ENCODE data around the gene PISD.

Gene PISD

DNA sequence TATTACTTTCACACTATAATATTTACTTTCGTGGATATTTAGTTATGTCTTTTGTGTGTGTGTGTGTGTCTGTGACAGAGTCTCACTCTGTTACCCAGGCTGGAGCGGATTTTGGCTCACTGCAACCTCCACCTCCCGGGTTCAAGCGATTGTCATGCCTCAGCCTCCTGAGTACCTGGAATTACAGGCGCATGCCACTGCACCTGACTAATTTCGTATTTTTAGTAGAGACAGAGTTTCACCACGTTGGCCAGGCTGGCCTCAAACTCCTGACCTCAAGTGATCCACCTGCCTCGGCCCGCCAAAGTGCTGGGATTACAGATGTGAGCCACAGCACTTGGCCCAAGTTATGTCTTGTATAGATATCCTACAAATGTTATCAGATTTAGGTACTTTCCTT lies 9.9 kb downstream of the PISD start:
- no peak for FAIRE-seq

DNA sequence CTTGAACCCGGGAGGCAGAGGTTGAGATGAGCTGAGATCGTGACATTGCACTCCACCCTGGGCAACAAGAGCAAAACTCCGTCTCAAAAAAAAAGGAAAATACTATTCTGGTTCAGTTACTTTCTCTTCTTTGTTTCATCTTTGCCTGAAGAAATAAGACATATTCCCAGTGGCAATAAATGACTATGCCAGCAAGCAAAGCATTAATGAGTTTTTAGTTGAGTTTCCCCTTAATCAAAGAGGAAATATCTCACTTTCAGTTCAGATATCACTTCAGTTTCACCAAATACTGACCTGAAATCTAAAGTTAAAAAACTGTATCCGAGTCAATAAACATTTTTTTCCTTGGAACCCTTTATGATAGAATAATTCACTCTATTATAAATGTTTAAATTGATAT lies 10.4 kb downstream of the PISD start:
- no peak for FAIRE-seq

DNA sequence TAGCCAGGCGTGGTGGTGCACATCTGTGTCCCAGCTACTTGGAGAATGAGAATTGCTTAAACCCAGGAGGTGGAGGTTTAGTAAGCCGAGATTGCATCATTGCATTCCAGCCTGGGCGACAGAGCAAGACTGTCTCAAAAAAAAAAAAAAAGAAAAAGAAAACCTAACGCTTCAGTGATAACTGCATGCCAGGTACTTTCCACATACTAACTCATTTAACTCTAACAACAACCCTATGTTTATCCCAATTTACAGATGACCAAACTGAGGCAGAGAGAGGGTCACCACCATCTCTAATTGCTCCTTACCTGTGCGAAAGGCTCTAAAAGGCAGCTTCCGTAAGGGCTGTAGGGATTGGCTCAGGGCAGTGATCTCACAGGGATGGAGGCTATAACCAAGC lies 11.6 kb downstream of the PISD start:
- FAIRE-seq: no peak

DNA sequence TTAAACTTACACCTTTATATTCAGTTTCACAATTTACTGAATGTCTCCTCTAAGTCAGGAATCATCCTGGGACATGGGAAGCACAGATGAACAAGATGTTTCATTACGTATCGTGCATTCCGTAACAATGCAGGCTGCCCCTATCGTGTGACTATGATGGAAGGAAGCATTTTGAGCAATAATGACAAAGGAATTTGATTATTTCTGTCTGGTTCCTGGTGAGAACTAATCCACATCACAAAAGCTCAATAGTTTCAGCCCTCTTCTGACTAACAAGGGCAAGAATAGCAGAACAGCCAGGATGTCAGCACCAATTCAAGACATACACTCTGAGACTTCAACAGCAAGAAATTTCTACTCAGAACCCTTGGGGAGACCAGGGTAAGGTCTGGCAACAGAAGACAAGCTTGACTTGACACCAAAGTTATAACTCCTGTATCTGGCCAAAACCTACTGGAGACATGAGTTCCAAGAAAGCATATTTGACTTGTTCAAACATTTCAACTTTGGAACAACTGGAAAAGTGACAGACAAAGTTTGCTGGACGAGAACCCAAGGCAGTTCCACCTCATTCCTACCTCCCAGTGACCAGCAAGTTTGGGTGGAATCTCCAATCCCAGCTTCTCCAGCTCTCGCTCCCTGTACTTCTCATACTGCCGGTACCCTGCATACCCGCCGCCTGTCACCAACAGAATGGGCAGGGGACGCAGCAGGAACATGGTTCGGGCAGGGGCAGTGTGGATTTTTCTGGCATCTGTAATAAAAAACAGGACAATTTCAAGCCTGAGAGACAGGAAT lies 14.3 kb downstream of the PISD start:
- FAIRE-seq: no peak

DNA sequence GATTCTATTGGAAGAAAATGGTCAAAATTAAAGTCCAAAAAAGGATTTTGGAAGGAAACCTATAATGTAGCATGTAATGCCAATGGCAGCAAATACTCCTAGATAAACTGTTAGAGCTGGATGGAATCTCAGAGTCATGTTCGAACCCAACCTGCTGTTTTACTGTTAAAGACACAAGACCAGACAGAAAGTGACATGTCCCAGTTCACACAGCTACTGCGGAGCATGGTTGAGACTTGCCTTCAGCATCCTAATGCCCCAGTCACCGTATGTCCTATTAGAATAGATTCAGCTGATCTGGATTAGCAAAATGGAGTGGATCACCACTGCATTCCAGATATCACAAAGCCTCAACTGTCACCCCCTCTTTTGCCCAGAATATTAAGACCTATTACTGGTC lies 14.9 kb downstream of the PISD start:
- no peak for FAIRE-seq

DNA sequence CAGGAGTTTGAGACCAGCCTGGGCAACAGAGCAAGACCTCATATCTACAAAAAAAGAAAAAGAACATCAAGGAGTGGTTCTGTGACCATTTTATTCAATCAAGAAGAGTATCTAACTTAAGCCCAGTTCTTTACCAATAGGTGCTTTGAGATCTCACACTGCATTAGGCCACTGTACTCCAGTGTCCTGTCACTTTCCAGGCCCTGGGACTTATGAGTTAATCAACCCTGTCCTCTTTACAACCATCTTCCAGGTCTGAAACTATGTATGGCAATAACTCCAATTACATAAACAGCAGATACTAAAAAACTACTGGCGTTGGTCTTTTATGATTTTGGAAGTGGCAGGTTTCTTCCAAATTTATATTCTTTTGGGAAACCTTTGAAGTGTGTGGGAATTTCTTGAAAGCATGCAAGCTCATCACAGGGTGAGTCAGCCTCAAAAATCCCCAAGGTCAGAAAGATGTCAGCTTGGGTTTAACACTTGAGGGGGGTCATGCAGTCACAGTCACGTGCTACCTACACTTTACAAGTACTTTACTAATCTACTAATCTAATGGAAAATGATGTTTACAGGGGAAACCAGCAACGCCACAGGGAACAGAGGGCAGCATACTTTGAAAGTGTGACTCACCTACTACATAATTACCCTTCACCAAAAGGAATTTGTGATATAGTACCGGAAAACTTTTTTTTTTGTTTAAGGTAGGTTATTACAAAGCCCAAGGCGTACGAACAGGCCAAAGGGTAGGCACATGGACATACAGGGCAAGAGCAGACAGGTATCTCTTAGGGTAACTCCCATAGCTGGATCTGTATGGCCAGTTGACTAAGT lies 15.6 kb downstream of the PISD start:
- FAIRE-seq: no peak

DNA sequence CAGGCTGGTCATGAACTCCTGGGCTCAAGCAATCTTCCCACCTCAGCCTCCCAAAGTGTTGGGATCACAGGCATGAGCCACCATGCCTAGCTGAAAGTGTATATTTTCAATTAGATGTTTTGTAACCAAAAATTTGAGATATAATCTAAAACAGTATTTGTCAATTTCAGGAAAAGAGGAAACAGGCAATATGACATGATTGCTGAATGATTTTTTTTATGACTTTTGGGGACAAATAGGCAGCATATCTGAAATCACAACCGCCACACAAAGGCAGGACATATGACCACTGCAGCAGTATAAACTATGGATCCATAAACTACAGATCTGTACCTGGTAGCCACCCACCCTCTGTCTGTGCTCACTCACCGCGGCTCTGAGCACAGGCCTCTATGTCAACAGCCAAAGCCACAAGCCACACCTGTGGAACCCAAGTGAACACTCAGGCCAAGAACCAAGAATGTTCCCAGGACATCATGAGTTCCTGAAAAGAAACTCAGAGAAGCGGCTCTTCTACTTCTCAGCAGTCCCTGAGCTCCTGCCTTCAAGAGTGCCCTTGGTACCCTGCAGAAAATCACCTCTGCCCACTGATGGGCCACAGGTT lies 22.5 kb downstream of the PISD start:
- no peak for FAIRE-seq

DNA sequence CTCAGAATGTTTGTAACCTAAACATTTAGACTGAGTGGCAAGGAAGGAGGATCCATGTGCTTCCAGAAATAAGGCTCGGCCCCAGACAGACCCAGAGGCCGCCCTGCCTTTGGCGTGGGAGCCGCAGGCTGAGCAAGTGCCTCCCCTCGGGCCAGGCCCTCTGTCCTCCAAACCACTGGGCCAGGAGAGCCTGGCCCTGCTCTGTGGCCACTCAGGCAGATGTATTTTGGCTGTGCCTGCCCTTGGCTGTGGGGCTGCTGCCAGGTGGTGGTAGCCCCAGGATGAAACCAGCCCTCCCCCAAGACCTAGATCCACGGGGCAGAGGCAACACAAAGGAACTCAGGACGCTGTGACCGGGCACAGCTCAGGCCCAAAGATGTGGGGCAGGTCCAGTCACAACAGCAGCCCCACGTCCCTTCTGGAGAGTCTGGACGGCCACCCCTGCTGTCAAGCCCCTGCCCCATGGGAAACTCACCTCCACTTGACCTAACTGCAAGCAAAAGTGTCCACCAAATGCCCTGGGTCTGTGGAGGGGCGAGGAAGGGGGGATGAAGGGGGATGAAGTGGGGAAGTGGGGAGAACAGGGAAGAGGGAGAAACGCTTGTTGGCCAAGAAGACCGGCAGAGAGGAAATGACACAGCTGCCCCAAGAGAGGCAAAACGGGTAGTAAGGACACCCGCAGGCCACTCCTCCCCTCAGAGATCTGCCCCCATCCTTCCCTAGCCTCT lies 24.0 kb downstream of the PISD start:
- no peak for FAIRE-seq

DNA sequence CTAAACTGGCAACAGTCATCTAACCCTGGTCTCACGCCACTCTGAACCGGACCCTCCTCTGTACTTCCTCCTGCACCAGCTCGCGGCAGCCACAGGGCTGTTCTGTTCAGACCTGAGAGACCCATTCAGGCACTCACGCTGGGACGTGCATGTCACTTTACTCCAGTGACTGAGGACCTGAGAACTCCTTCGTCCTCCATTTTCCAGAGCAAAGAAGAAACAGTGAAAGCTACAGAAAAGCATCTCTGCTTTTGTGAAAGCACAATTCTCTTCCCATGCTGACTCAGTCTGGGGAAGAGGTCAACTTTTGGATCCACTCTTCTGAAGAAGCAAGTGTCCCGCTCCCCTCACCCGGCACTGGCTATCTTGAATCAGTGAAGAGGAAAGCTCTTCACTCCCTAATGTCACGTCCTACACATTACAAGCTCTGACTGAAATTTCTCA lies 24.5 kb downstream of the PISD start:
- no peak for FAIRE-seq

DNA sequence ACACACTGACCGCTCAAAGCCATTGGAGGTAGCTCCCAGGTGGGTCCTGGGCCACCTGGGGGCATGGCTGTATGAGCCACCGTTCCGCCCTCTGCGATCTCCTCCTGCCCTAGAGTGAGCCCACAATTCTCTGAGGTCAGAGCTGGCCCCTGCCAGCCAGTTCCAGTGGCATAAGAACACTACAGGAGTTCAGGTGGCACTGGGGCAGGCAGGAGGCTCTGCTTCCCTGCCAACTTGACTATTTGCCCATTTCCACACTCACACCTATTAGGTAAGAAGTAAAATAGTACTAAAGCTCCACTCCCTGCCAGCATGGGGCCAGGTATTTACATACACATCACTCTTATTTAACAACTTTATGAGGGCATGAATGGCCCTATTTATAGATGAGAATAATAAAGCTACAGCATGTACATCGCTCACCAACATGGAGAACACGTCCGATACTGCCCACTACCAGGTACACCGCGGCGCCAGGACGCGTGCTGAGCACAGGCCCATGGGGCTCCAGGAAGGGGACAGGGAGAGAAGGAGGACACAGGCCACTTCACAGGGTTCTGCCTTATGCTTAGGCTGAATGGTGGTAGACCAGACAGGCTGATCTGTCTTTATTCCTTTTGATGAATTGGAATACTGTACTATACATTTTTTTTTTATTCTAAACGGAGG lies 26.2 kb downstream of the PISD start:
- no peak for FAIRE-seq

DNA sequence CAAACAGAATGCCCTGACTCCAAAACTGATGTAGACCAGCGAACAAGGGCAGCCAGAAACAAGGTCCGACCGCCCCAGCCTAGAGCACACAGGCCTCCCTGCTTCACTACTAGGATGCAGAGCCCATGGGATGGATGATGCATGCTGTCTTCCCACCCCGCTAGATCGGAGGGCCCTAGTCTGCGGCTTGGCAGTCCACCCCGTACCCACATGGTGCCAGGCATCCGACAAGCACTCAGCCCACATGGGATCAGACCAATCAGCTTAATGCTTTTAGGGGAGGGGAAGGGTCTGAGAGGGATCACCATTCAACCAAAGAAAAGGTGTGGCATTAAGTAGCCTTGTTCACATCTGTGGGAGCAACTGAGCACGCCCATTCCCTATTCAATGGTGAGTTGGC lies 30.6 kb downstream of the PISD start:
- no peak for FAIRE-seq

DNA sequence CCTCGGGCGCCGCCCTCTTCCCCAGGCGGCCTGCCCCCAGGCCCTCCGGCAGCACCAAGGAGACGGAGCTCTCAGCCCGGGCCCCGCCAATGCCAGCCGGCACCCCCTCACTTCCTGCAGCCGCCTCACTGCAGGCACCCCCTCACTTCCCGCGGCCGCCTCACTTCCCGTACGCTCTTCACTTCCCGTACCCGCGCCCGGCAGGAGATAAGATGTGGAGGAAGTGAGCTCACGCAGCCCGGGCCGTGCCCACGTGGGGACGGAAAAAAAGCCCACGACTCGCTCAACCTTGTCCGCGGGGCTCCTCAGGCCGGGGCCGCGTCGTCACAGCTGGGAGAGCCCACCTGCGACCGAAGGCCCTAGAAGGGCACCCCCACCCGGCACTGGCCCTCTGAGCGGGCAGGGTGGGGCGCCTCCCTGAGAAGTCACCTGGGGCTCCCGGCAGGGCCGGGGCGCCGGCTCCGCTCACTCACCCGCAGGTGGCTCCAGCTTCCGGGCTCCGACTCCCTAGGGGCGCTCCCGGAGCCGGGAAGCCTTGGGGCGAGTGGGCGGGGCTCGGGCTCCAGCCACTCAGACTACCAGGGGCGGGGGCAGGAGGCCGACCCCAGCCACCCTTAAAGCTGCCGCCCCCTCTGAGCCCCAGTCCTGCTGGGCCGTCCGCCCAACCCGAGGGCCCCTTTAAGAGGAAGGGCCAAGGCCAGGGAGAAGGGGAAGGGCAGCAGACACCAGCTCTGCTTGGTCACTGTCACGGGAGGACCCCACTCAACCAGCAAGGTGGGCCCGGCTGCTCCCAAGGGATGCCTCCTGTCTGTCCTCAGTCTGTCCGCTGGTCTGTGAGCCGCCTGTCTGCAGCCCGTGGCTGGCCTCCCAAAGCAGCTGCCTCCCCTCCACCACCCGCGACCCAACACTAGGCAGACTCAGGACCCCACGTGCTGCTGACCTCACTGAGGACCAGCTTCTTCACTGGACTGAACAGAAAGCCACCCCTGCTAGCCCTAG lies 31.4 kb downstream of the PISD start:
- FAIRE-seq: no peak

DNA sequence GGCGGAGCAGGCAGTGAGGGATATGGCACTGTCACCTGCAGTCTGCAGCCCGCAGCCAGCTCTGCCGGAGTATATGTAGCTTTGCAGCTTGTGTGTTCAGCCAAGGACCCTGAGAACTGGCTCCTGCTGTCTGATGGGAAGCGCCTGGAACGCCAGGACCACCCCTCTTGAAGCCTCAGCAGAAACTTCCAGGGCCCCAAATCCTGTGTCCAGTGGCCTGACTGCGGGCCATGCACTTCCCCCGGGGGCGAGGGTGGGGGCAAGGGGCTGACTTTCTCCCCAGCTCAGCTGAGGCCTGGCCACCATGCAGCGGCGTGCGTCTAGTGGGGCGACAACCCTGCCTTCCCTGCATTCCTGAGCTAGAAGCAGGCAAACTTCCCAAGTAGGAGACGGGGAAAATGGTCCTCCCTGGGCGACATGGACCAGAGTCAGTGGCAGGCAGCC lies 32.3 kb downstream of the PISD start:
- no peak for FAIRE-seq

DNA sequence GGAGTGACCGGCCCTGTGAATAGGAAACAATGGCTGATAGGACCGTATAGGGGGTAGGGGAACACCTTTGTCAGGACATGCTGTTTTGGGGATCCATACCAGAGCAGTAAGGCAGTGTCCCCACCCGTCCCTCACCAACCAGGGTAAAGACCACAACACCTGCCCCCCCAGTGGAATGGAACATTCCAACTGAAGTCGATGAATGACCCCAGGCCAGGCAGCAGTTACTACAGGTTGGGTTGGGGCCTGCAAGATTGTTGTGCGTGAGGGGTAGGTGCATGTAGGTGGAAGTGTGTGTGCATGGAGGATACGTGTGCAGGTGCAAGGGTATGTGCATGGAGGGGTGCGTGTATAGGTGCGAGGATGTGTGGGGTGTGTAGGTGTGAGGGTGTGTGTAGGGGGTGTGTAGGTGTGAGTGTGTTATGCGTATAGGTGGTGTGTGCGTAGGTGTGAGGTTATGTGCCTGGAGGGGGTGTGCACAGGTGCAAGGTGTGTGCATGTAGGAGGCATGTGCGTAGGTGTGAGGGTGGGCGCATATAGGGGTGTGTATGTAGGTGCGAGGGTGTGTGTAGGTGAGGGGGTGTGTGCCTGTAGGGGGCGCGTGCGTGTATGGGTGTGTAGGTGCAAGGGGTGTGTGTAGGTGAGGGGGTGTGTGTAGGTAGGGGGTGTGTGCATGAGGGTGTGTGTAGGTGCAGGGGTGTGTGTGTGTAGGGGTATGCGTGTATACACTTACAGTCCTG lies 32.9 kb downstream of the PISD start:
- FAIRE-seq: no peak

DNA sequence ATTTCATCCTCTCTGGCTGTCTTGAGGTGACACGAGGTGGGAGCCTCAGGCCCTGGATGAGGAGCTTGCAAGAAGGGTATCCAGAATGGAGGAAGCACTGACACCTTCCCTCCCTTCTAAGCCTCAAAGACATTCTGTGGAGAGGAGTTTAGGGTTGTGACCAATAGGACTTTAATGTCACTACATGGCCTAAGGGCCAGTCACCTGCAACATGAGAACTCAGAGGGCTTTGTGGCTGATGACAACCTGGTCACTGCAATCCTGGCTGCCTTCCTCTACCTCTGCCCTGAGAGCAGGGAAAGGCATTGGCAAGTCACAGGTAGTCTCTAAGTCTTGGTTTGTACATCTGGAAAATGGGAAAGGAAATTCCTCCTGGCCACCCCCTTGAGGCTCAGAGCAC lies 33.7 kb downstream of the PISD start:
- no peak for FAIRE-seq

DNA sequence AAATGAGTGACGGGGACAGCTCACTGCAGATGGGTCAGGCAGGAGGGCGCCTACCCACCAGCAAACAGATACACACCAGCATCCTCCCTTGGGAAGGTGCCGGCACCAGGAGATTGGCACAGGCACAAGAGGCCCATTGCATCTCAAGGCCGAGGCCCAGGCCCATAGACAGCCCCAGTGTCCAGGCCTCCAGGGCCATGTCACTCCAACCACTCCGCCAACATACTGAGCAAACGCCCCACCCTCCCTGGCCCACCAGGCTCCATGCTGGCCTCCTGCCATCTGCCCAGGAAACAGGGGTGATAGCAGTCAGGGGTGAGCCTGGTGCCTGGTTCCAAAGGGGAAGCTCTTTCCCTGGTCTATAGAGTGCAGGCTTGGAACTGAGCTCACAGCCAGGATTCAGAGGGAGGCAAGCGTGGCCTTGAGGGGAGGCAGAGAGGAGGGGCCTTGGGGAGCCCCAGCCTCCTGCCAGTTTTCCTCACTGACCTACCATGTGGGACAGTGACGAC lies 34.7 kb downstream of the PISD start:
- FAIRE-seq: no peak

DNA sequence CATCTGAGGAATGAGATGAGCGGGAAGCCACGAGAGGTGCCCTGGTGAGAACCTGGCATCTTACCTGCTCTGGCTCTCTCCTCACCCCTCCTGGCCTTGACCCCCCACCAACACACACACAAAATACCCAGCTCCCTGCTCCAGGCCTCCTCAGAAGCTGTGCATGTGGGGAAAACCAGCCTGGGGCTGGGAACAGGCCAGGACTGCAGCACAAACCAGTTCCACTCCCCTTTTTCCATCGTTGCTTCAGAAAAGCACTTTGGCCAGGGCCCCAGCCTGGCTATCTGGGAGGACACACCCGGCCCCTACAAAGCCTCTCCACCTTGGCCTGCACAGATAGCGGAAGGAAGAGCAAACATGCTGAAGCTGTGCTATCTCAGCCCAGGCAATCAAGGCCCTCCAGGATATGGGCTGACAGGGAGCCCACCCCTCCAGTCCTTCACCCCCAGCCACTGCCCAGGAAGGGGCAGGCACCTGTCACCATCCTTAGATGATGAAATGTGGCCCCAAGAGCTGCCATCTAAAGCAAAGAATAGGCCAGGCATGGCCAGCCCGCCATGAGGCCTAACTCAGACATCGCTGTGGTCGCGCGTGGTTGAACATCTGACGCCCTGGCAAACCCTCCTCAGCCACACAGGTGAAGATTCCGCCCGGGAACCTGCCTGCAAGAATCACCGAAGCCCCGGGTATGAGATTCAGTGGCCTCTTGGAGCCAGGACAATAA lies 35.4 kb downstream of the PISD start:
- FAIRE-seq: no peak

DNA sequence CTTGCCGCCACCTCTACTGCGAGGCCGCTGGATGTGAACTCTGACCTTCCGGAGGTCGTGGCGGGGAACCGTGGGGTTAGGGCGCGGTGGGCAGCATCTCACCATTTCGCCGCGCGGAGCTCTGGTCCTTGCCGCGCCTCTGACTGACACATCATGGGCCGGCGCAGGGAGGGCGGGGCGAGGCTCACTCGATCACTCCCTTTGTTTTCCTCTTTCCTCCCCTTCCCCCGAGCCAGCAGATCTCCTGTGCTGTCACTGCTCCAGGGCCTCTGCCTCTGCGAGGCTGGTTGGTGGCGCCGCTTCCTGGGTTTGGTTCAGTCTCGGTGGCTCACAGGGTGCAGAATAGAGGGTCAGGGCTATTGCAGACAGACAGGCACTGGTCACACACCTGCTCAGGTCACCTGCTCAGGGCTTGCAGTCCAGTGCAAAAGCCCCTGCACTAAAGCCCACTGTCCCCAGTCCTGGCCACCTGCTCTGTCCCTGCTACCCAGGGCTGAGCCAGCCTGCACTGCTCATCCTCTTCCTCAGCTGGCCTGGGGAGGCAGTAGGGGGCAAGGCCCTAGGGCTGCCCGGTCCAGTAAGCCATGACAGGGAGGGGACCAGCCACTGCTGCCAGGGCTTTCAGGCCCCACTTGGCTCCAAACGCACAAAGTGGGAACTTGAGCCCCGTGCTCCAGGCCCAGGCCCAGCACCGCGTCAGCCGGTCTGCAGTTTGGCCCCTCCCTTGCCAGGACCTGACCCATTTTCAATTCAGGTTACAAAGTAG lies 36.2 kb downstream of the PISD start:
- FAIRE-seq: no peak

DNA sequence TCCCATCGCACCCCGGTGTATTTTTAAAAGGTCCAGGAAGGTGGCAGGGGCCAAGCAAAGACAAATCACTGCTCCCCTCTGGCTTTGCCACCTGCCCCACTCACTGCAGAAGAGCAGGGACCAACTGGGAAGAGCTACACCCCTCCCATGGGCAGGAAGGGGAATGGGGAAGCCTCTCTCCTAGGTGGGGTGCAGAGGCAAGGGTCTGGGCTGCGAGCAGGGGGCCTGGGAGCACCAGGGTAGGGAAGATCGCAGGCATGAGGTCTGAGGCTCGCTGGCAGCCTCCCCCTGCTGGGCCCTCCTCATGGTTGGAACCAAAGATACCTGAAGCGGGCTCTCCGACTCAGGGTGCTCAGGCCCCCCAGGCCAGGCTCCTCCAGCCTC lies 36.8 kb downstream of the PISD start:
- no peak for FAIRE-seq

Data from A204.1 (cell line).